ENCODE measurements around the gene CLSTN1. TPM values are rescaled to one million over a fixed set of nuclear protein-coding genes. Genes with fewer than 3 reads are reported as not detected.
"Not testable (repeated sequence)": the region's sequence is repeated elsewhere in the genome, so short reads cannot be mapped to it uniquely, and the experiment has no call there.

Gene CLSTN1
- total and polyA plus RNA-seq, 2 experiments from 2014 or later, result 70.9 to 81.5 TPM

DNA sequence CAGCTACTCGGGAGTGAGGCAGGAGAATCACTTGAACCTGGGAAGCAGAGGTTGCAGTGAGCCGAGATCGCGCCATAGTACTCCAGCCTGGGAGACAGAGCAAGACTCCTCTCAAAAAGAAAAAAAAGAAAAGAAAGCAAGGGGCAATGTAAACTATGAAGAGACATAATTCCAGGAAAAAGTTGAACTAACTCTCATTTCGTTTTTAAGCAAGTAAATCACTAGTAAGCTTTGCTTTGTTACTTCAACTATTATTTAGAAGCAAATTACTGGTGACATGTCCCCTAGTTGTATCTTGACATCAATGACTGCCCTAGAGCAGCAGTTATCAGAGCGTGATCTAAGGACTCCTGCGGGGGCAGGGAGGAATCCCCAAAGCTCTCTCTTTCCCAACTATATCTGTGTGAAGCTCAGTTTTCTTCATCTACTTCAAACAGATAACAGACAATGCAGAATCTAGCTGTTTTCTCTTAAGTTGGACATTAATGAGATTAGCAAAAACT, 18.7 kb downstream of the CLSTN1 start:
- Histone ChIP-seq H3K4me3 (no peak overlapping the region), H3K4me1 (ENCODE audit: low read depth) (peaks cover 18% of the 10 kb centered on the region), H3K27me3 (no peaks in the 10 kb centered on the region), H3K36me3 (no peaks in the 10 kb centered on the region), H3K27ac (peak overlapping the region; percentile 75), H3K9me3 (ENCODE audit: low read depth) (no peaks in the 10 kb centered on the region)
- no peak for DNase-seq (ENCODE audit: low read depth in 1 of 2, low spot score in 1 of 2)
- TF ChIP-seq, protein P1, sequence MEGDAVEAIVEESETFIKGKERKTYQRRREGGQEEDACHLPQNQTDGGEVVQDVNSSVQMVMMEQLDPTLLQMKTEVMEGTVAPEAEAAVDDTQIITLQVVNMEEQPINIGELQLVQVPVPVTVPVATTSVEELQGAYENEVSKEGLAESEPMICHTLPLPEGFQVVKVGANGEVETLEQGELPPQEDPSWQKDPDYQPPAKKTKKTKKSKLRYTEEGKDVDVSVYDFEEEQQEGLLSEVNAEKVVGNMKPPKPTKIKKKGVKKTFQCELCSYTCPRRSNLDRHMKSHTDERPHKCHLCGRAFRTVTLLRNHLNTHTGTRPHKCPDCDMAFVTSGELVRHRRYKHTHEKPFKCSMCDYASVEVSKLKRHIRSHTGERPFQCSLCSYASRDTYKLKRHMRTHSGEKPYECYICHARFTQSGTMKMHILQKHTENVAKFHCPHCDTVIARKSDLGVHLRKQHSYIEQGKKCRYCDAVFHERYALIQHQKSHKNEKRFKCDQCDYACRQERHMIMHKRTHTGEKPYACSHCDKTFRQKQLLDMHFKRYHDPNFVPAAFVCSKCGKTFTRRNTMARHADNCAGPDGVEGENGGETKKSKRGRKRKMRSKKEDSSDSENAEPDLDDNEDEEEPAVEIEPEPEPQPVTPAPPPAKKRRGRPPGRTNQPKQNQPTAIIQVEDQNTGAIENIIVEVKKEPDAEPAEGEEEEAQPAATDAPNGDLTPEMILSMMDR (IDR thresholded peaks at IDR 0.05; ENCODE audit: low read depth, low read length), result no peak

DNA sequence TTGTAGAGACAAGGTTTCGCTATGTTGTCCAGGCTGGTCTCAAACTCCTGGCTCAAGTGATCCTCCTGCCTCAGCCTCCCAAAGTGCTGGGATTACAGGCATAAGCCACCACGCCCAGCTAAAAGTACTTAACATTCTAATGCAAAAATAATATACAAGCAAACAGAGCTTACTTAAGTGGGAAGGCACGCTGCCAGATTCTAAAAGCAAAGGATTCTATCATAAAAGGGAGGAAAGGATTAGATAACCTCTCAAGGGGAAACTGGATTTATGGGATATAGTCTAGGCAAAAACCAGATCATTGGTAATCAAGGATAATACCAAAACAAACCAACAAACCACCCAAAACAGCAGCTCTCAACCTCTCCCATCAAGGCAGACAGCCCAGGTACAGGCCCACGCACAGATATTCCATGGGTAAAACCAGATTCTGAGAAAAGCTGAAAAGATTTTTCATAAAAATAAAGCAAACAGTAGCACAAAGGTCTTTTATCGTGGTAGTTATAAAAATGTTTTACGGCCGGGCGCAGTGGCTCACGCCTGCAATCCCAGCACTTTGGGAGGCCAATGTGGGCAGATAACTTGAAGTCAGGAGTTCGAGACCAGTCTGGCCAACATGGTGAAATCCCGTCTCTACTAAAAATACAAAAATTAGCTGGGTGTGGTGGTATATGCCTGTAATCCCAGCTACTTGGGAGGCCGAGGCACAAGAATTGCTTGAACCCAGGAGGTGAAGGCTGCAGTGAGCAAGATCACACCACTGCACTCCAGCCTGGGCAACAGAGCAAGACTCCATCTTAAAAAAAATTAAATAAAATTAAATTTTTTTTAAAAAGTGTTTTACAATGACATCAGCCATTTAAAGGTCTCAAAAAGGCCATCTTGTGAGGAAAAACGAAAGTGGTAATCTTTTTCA, 20.5 kb downstream of the CLSTN1 start:
- not testable (repeated sequence) for H3K27me3 ChIP-seq; H3K9me3 ChIP-seq (ENCODE audit: low read depth); DNase-seq (ENCODE audit: low read depth in 1 of 2, low spot score in 1 of 2); H3K27ac ChIP-seq; H3K4me3 ChIP-seq; H3K36me3 ChIP-seq
- peaks cover 13% of the 10 kb centered on the region for H3K4me1 ChIP-seq (ENCODE audit: low read depth)

DNA sequence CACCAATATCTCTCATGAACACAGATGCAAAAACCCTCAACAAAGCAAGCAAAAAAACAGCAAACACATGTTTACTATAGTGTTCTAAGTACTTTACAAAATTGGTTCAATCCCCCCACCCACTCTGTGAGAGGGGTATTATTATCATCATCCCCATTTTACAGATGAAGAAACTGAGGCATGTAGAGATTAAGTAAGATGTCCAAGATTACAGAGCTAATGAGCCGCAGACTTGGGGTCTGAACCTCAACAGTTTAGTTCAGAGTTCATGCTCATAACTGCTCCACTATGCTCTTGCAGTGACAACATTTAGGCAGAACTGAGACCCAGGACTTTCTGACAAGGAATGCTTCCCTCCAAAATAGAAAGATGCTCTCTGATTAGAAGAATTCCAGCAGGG, 21.9 kb downstream of the CLSTN1 start:
- Histone ChIP-seq H3K27ac (peak overlapping the region; percentile 39), H3K9me3 (ENCODE audit: low read depth) (no peaks in the 10 kb centered on the region), H3K4me3 (no peak overlapping the region), H3K36me3 (no peaks in the 10 kb centered on the region), H3K27me3 (no peaks in the 10 kb centered on the region), H3K4me1 (ENCODE audit: low read depth) (peaks cover 13% of the 10 kb centered on the region)
- TF ChIP-seq, protein P1 (IDR thresholded peaks at IDR 0.05; ENCODE audit: low read depth, low read length), result no peak
- no peak for DNase-seq (ENCODE audit: low read depth in 1 of 2, low spot score in 1 of 2)

DNA sequence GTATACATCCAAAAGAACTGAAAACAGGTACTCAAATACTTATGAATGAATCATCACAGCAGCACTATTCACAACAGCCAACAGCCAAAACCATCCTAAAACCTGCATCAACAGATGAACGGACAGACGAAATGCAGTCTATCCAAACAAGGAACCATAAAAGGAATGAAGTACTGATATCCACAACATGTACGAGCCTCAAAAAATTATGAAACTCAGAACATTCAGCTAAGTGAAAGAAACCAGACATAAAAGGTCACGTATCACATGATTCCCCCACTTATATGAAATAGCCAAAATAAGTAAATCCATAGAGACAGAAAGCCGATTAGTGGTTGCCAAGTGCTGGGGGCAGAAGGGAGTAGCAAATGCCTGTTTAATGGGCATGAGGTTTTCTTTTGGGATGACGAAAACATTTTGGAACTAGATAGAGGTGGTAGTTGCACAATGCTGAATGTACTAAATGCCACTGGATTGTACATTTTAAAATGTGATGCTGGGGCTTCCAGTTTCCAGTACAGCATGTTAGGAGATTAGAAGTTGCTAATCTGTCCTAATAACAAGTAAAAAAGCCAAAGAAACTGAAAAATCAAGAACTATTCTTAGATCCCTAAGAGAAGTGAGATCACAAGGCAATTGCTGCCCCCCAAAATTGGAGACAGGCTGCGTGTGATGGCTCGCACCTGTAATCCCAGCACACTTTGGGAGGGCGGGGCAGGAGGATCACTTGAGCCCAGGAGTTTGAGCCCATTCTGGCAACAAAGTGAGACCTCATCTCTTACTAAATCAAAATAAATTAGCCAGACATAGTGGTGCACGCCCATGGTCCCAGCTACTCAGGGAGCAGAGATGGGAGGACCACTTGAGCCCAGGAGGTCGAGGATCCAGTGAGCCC, 25.3 kb downstream of the CLSTN1 start:
- H3K4me3 ChIP-seq, result no peak overlapping the region
- TF ChIP-seq, protein P1 (IDR thresholded peaks at IDR 0.05; ENCODE audit: low read depth, low read length), result no peak
- H3K9me3 ChIP-seq (ENCODE audit: low read depth), result no peaks in the 10 kb centered on the region
- H3K4me1 ChIP-seq (ENCODE audit: low read depth), result no peaks in the 10 kb centered on the region
- no peaks in the 10 kb centered on the region for H3K36me3 ChIP-seq
- no peaks in the 10 kb centered on the region for H3K27me3 ChIP-seq
- H3K27ac ChIP-seq, result no peak overlapping the region
- peak in 1 of 2 donors; percentile 97 for DNase-seq (ENCODE audit: low read depth in 1 of 2, low spot score in 1 of 2)

DNA sequence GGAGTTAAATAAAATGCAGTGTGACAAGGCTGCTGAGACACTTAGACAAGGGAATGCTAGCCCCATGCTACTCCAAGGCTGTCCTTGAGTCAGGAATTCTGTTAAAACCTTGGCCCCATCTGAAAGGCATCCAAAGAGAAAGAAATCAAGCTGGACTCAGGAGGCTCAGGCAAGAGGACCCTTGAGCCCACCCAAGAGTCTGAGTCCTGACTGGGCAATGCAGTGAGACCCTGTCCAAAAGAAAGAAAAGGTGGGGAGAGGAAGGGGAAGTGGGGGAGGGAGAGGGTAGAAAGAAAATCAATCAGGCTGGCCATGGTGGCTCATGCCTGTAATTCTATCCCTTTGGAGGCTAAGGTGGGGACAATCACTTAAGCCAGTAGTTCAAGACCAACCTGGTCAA, 26.7 kb downstream of the CLSTN1 start:
- H3K4me1 ChIP-seq (ENCODE audit: low read depth), result peaks cover 2% of the 10 kb centered on the region
- TF ChIP-seq, protein P1 (IDR thresholded peaks at IDR 0.05; ENCODE audit: low read depth, low read length), result no peak
- H3K9me3 ChIP-seq (ENCODE audit: low read depth), result no peaks in the 10 kb centered on the region
- no peak for DNase-seq (ENCODE audit: low read depth in 1 of 2, low spot score in 1 of 2)
- H3K27ac ChIP-seq, result no peak overlapping the region
- H3K4me3 ChIP-seq, result no peak overlapping the region
- H3K27me3 ChIP-seq, result no peaks in the 10 kb centered on the region
- H3K36me3 ChIP-seq, result no peaks in the 10 kb centered on the region

Data from cardiac muscle cell (in vitro differentiated cells and primary cell).